Uterus (tissue), 2 donors: ENCODE results near the gene CDC25C.

Experiments
- POLR2A ChIP-seq, 2 donors: fragments of 450-650 bp; IDR thresholded peaks; one replicate each; pipeline ENCODE4 v1.6.1; 2016; ENCODE audit warnings: antibody characterized with exemption in 2 of 2, mild to moderate bottlenecking in 1 of 2, moderate library complexity in 1 of 2
- TF ChIP-seq, protein P1 (sequence below), 4 experiments: fragments of 200-600 bp in 2 of 4; fragments of 450-650 bp in 2 of 4; sonication (generic) in 2 of 4; IDR thresholded peaks; one replicate each; pipeline ENCODE4 v1.5.1; 2016 to 2019; ENCODE audit warnings: antibody characterized with exemption in 4 of 4, mild to moderate bottlenecking in 2 of 4, moderate library complexity in 1 of 4

DNA sequence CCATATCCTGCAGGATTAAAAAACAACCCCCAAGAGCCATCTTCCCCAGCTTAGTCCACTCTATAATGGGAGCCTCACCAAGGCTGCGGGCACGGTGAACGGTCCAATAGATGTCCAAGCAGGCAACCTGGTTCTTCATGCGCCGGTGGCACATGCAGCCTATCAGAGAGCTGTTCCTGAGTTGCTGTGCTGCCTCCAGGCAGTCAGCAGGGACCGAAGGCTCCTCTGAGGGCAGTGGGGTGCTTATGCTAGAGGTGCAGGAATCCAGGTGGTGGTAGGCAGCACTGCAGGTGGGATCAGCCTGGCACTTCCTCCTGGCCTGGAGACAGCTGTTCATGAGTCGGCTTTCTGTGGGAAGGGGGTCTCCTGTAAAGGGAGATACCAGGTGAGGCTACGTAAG lies 67.4 kb downstream of the CDC25C start:
- TF ChIP-seq, protein P1, sequence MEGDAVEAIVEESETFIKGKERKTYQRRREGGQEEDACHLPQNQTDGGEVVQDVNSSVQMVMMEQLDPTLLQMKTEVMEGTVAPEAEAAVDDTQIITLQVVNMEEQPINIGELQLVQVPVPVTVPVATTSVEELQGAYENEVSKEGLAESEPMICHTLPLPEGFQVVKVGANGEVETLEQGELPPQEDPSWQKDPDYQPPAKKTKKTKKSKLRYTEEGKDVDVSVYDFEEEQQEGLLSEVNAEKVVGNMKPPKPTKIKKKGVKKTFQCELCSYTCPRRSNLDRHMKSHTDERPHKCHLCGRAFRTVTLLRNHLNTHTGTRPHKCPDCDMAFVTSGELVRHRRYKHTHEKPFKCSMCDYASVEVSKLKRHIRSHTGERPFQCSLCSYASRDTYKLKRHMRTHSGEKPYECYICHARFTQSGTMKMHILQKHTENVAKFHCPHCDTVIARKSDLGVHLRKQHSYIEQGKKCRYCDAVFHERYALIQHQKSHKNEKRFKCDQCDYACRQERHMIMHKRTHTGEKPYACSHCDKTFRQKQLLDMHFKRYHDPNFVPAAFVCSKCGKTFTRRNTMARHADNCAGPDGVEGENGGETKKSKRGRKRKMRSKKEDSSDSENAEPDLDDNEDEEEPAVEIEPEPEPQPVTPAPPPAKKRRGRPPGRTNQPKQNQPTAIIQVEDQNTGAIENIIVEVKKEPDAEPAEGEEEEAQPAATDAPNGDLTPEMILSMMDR (IDR thresholded peaks at IDR 0.05): no peak
- no peak for TF ChIP-seq POLR2A (IDR thresholded peaks at IDR 0.05)
